Spinal cord (tissue), 10 donors: Measurements from ENCODE around the gene ANKRD11. TPM values are rescaled to one million over a fixed set of nuclear protein-coding genes. Genes with fewer than 3 reads are reported as not detected.
"Not testable (repeated sequence)": the region's sequence is repeated elsewhere in the genome, so short reads cannot be mapped to it uniquely, and the experiment has no call there.

ENCODE experiments used
- DNase-seq, 6 donors: peaks; one replicate each; pipeline versions ENCODE4 v3.0.0 to v3.0.0-alpha.2; 2013 to 2015; ENCODE audit warnings: low spot score in 6 of 6, low read depth in 4 of 6
- H3K27ac ChIP-seq: one replicate; pipeline ENCODE4 v1.5.1; 2013; ENCODE audit warnings: low read depth, low read length, control low read depth
- H3K27me3 ChIP-seq: one replicate; pipeline ENCODE4 v1.6.1; 2013; ENCODE audit warnings: low read length; ENCODE audit not compliant: control insufficient read depth, insufficient read depth
- H3K36me3 ChIP-seq: one replicate; pipeline ENCODE4 v1.6.1; 2013; ENCODE audit warnings: low read length; ENCODE audit not compliant: control insufficient read depth, insufficient read depth
- H3K4me1 ChIP-seq: one replicate; pipeline ENCODE4 v1.6.1; 2013; ENCODE audit warnings: low read length; ENCODE audit not compliant: control insufficient read depth, insufficient read depth
- H3K4me3 ChIP-seq: one replicate; pipeline ENCODE4 v1.5.1; 2013; ENCODE audit warnings: low read depth, low read length, control low read depth
- H3K9me3 ChIP-seq: one replicate; pipeline ENCODE4 v1.6.1; 2013; ENCODE audit warnings: low read length; ENCODE audit not compliant: control insufficient read depth, insufficient read depth
- WGBS: methylation state at CpG from one replicate; pipeline ENCODE4 v1.1.5; 2013; ENCODE audit warnings: missing lambda C conversion rate; ENCODE audit not compliant: insufficient coverage; 5-methylcytosine and 5-hydroxymethylcytosine counted together
- polyA plus RNA-seq, 2 donors: library from polyadenylated mRNA; unstranded; fragments of 120-200 nt; gene quantifications; one replicate each; pipeline ENCODE4 v1.2.1, GENCODE V29; 2013; ENCODE audit not compliant: insufficient read length in 2 of 2
- total RNA-seq, 2 donors: library from RNA; depleted of rRNA in 1 of 2; stranded (reverse); fragments of 120-200 nt in 1 of 2; fragments of >200 nt in 1 of 2; gene quantifications; one replicate each; pipeline versions ENCODE4 v1.2.3 to v1.2.4, GENCODE V29; 2013 to 2014
- donor health status: healthy.

ANKRD11 gene
- total and polyA plus RNA-seq, 4 donors = 38.2 to 104 (median 73.5) TPM

GRCh38 chr16:89396156-89396555 lies 94.2 kb downstream of the ANKRD11 start:
- DNase-seq = no peak
- Histone ChIP-seq H3K27ac (no peak overlapping the region), H3K4me3 (no peak overlapping the region), H3K9me3 (no peaks in the 10 kb centered on the region), H3K36me3 (peaks cover 5% of the 10 kb centered on the region), H3K4me1 (peaks cover 29% of the 10 kb centered on the region), H3K27me3 (no peaks in the 10 kb centered on the region)
- WGBS = 79% methylated on average over 10 of the region's 13 CpGs

GRCh38 chr16:89395150-89396142 lies 94.9 kb downstream of the ANKRD11 start:
- peak in 4 of 6 donors; percentile 56 to 95 (median 72) for DNase-seq
- no peaks in the 10 kb centered on the region for H3K27me3 ChIP-seq
- H3K27ac ChIP-seq = peak overlapping the region; percentile 58
- no peak overlapping the region for H3K4me3 ChIP-seq
- H3K9me3 ChIP-seq = no peaks in the 10 kb centered on the region
- H3K4me1 ChIP-seq = peaks cover 30% of the 10 kb centered on the region
- peaks cover 5% of the 10 kb centered on the region for H3K36me3 ChIP-seq
- 31% methylated on average over 26 of the region's 28 CpGs for whole genome bisulfite sequencing

DNA sequence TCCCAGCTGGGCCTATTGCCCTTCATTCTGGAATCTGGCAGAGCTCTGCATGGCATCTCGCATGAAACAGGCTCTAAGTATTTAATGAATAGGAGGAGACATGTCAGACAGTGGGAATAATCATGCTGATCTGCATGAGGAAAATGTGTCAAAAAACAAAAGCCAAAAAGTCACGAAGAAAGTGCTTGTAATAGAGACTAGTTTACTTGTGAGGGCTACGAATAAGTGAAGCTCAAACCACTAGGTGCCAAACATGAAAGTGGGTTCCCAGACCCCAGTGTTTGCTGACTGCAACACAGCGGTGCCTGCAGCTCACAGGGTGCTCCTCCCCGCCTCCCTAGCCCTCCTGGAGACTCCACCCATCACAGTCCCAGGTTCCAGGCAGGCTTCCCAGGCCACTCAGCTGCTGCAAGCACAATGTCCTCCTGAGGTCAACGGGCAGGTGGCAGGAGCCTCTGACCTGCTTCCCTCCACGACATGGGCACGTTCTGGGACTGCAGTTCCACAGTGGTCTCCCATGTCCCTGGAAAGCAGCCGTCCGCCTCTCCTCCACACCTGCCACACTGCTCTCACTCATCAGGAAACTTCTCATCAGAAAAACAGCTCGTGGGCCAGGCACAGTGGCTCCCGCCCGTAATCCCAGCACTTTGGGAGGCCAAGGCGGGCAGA lies 96.5 kb downstream of the ANKRD11 start:
- Histone ChIP-seq H3K4me1 (peaks cover 25% of the 10 kb centered on the region), H3K27me3 (no peaks in the 10 kb centered on the region), H3K27ac (no peak overlapping the region), H3K36me3 (peaks cover 5% of the 10 kb centered on the region), H3K9me3 (no peaks in the 10 kb centered on the region), H3K4me3 (no peak overlapping the region)
- 78% methylated on average over 14 of the region's 14 CpGs for WGBS
- DNase-seq = peak in 1 of 6 donors; percentile 47

- H3K36me3 ChIP-seq = peaks cover 5% of the 10 kb centered on the region
- no peak for DNase-seq
- H3K27ac ChIP-seq = no peak overlapping the region
- WGBS = 81% methylated on average over 13 of the region's 17 CpGs
- H3K4me1 ChIP-seq = peaks cover 28% of the 10 kb centered on the region
- H3K4me3 ChIP-seq = no peak overlapping the region
- H3K27me3 ChIP-seq = no peaks in the 10 kb centered on the region
- H3K9me3 ChIP-seq = no peaks in the 10 kb centered on the region
Measured at GRCh38 chr16:89392881-89393737, 97.3 kb downstream of the ANKRD11 start.

- H3K27ac ChIP-seq, H3K36me3 ChIP-seq, DNase-seq, H3K9me3 ChIP-seq, H3K27me3 ChIP-seq, H3K4me3 ChIP-seq: not testable (repeated sequence)
- peaks cover 30% of the 10 kb centered on the region for H3K4me1 ChIP-seq
- WGBS = 98% methylated on average over 8 of the region's 15 CpGs
Measured at GRCh38 chr16:89390224-89390583, 100.2 kb downstream of the ANKRD11 start.

DNA sequence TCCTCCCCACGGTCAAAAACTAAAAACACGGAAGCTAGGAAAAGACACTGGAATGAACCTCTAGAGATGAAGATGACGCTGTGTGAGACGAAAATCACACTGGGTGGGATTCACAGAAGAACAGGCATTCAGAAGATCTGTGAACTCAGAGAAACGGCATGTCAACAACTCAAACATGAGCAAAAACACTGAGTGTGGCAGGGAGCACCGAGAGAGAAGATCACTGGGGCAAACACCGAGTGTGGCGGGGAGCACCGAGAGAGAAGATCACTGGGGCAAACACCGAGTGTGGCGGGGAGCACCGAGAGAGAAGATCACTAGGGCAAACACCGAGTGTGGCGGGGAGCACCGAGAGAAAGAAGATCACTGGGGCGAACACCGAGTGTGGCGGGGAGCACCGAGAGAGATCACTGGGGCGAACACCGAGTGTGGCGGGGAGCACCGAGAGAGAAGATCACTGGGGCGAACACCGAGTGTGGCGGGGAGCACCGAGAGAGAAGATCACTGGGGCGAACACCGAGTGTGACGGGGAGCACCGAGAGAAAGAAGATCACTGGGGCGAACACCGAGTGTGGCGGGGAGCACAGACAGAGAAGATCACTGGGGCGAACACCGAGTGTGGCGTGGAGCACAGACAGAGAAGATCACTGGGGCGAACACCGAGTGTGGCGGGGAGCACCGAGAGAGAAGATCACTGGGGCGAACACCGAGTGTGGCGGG lies 100.7 kb downstream of the ANKRD11 start:
- H3K9me3 ChIP-seq, H3K27me3 ChIP-seq, H3K27ac ChIP-seq, H3K36me3 ChIP-seq, H3K4me3 ChIP-seq, DNase-seq: not testable (repeated sequence)
- H3K4me1 ChIP-seq = peaks cover 26% of the 10 kb centered on the region
- WGBS = 99% methylated on average over 31 of the region's 44 CpGs

- whole genome bisulfite sequencing = 69% methylated on average over 8 of the region's 9 CpGs
- Histone ChIP-seq H3K9me3 (no peaks in the 10 kb centered on the region), H3K27me3 (no peaks in the 10 kb centered on the region), H3K36me3 (peaks cover 6% of the 10 kb centered on the region), H3K4me3 (no peak overlapping the region), H3K27ac (no peak overlapping the region), H3K4me1 (peaks cover 19% of the 10 kb centered on the region)
- DNase-seq = no peak
Measured at GRCh38 chr16:89388536-89388935, 101.8 kb downstream of the ANKRD11 start.

GRCh38 chr16:89386306-89387185 lies 103.8 kb downstream of the ANKRD11 start:
- peaks cover 27% of the 10 kb centered on the region for H3K4me1 ChIP-seq
- H3K4me3 ChIP-seq = no peak overlapping the region
- 75% methylated on average over 17 of the region's 21 CpGs for WGBS
- peak in 1 of 6 donors; percentile 63 for DNase-seq
- H3K27me3 ChIP-seq = no peaks in the 10 kb centered on the region
- no peak overlapping the region for H3K27ac ChIP-seq
- H3K36me3 ChIP-seq = peaks cover 6% of the 10 kb centered on the region
- H3K9me3 ChIP-seq = no peaks in the 10 kb centered on the region
